AML-193 (cell line): ENCODE data around the gene KCNG2.

Experiments used
- DNase-seq, 2 experiments: peaks; one replicate each; lab custom pipeline; 2025; lab: John Stamatoyannopoulos, UW

KCNG2 gene

GRCh38 chr18:79906706-79907105, 109.0 kb downstream of the KCNG2 start:
- no peak for DNase-seq

- DNase-seq: no peak
These were observed 113.0 kb downstream of the KCNG2 start for GRCh38 chr18:79910563-79911343.

GRCh38 chr18:79911344-79912270, 113.9 kb downstream of the KCNG2 start:
- no peak for DNase-seq

- no peak for DNase-seq
These were observed 114.8 kb downstream of the KCNG2 start for GRCh38 chr18:79912409-79912991.

- no peak for DNase-seq
These were observed 115.5 kb downstream of the KCNG2 start for GRCh38 chr18:79912994-79913831.

GRCh38 chr18:79914614-79915160, 116.9 kb downstream of the KCNG2 start:
- DNase-seq: no peak

GRCh38 chr18:79915161-79916127, 117.7 kb downstream of the KCNG2 start:
- DNase-seq: no peak

- no peak for DNase-seq
These were observed 118.4 kb downstream of the KCNG2 start for GRCh38 chr18:79916128-79916494.

GRCh38 chr18:79916546-79917168, 118.9 kb downstream of the KCNG2 start:
- DNase-seq: no peak

GRCh38 chr18:79917169-79917852, 119.6 kb downstream of the KCNG2 start:
- no peak for DNase-seq

GRCh38 chr18:79917853-79918614, 120.3 kb downstream of the KCNG2 start:
- no peak for DNase-seq

GRCh38 chr18:79918615-79919011, 120.9 kb downstream of the KCNG2 start:
- no peak for DNase-seq

- no peak for DNase-seq
These were observed 121.4 kb downstream of the KCNG2 start for GRCh38 chr18:79919089-79919488.

- DNase-seq: no peak
These were observed 124.5 kb downstream of the KCNG2 start for GRCh38 chr18:79921984-79922965.

- no peak for DNase-seq
These were observed 125.3 kb downstream of the KCNG2 start for GRCh38 chr18:79922971-79923411.

GRCh38 chr18:79923896-79924585, 126.3 kb downstream of the KCNG2 start:
- DNase-seq: no peak
